Measurements from ENCODE around the gene TAS1R2. TPM values are rescaled to one million over a fixed set of nuclear protein-coding genes. Genes with fewer than 3 reads are reported as not detected.

TAS1R2 gene
- polyA plus RNA-seq, 1 of the 3 experiments (the other 2 are of a cell fraction): not detected

DNA sequence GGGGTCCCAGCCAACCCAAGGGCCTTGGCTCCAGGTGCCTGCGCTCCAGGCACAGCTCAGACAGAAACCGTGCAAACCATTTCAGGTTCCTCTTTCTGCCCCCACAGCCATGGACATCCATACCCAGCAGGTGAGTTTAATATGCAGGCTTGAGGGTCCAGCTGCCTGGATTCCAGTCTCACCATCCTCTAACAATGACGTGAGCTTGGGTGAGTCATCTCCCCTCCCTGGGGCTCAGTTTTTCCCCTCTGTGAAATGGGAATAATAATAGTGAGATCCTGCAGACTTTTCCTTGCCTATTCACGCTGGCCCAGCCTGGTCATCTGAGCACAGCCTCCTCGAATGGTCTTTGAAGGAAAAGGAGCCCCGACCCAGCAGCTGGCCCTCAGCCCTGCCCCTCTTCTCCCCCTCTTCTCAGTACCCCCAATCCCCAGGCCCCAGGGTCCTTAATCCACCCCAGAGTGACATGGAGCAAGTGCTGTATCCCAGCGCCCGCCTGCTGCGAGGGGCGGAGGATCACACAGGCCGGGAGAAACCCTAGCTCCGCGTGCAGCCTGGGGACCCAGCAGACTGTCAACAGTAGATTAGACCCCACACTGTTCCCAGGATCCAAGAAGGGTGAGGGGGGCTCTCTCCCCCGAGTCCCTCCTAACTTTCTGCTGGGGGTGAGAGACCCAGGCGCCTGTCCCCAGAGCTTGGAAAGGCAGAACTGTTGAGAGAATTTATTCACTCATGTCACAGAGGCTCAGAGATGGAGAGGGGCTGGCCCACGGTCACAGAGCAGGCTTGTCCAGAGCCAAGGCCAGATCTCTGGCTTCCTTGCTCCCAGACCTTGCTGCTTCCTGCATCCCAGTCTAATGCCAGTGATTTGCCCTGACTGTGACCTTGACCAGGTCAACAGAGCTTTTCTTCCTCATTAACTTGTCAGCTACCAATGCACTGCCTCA lies 49.2 kb downstream of the TAS1R2 start:
- no peaks in the 10 kb centered on the region for H3K27me3 ChIP-seq (ENCODE audit: insufficient read depth)
- H3K9me3 ChIP-seq: no peaks in the 10 kb centered on the region
- WGBS (ENCODE audit: low lambda C conversion rate): 29% methylated on average over 7 of the region's 16 CpGs
- no peak overlapping the region for H3K9ac ChIP-seq
- no peak overlapping the region for H3K27ac ChIP-seq (ENCODE audit: low read depth in 2 of 2, low read length in 1 of 2)
- ChIA-PET CTCF (interaction anchor here (1.0 to 3.4 kb wide), 6 partner anchors 9 to 212 kb away, joined by 4 to 28 read pairs (median 8); no protein-coding TSS in a partner anchor), POLR2A (no interaction called here)
- H3K4me2 ChIP-seq: no peak overlapping the region
- no peak overlapping the region for H3K4me3 ChIP-seq (ENCODE audit: low read depth in 2 of 2, low read length in 1 of 2)
- no peaks in the 10 kb centered on the region for H3K79me2 ChIP-seq (ENCODE audit: insufficient read depth)
- no peaks in the 10 kb centered on the region; a peak in 1 of 4 replicates for H3K4me1 ChIP-seq (ENCODE audit: control insufficient read depth in 1 of 2, insufficient read depth in 2 of 2, low read depth in 1 of 2, low read length in 1 of 2)
- H3K9me2 ChIP-seq: no peaks in the 10 kb centered on the region
- H2AFZ ChIP-seq (ENCODE audit: low read depth): no peak overlapping the region
- no peaks in the 10 kb centered on the region for H3F3A ChIP-seq (replicated peaks; ENCODE audit: insufficient read depth)
- TF ChIP-seq SIN3A (IDR thresholded peaks at IDR 0.05; ENCODE audit: borderline replicate concordance, low read depth, low read length): no peak
- TF ChIP-seq FOSL2 (IDR thresholded peaks at IDR 0.05; ENCODE audit: borderline replicate concordance, low read depth): no peak
- TF ChIP-seq NFIC (IDR thresholded peaks at IDR 0.05; ENCODE audit: borderline replicate concordance): no peak
- TF ChIP-seq, protein P1, sequence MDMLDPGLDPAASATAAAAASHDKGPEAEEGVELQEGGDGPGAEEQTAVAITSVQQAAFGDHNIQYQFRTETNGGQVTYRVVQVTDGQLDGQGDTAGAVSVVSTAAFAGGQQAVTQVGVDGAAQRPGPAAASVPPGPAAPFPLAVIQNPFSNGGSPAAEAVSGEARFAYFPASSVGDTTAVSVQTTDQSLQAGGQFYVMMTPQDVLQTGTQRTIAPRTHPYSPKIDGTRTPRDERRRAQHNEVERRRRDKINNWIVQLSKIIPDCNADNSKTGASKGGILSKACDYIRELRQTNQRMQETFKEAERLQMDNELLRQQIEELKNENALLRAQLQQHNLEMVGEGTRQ (IDR thresholded peaks at IDR 0.05; ENCODE audit: borderline replicate concordance, low read depth, low read length): no peak
- no peak for TF ChIP-seq RFX5 (IDR thresholded peaks at IDR 0.05; ENCODE audit: low read length)
- no peak for TF ChIP-seq FOXM1 (IDR thresholded peaks at IDR 0.05; ENCODE audit: low read depth)
- no peak for TF ChIP-seq MXI1 (IDR thresholded peaks at IDR 0.05; ENCODE audit: low read depth, low read length)
- TF ChIP-seq GATA2 (CRISPR knock-in tag; IDR thresholded peaks at IDR 0.05): no peak
- H4K20me1 ChIP-seq (ENCODE audit: insufficient read depth): no peaks in the 10 kb centered on the region
- DNase-seq: no peak
- H3K36me3 ChIP-seq (replicated peaks in 1 of 2; ENCODE audit: control insufficient read depth in 1 of 2, insufficient read depth in 2 of 2, low read length in 1 of 2): no peaks in the 10 kb centered on the region

DNA sequence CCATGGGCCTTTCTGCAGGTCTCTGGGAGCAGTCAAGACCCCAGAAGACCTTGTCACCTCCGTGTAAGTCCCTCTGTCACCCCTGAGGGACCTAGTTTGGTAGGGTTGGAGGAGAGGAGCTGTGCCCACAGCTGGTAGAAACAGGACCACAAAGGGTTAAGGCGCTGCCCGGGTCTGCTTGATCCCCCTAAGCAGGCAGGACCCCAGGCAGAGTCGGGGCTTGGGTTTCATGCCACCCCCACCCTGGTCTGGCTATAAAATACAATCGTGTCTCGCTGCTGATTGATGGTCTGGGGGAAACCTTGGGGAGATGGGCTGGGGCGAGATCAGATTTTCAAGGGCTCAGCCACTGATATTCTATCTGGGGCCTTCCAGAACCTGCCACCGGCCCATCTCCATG lies 50.9 kb downstream of the TAS1R2 start:
- no peaks in the 10 kb centered on the region for H3F3A ChIP-seq (replicated peaks; ENCODE audit: insufficient read depth)
- H3K36me3 ChIP-seq (replicated peaks in 1 of 2; ENCODE audit: control insufficient read depth in 1 of 2, insufficient read depth in 2 of 2, low read length in 1 of 2): no peaks in the 10 kb centered on the region
- no peak overlapping the region for H2AFZ ChIP-seq (ENCODE audit: low read depth)
- H4K20me1 ChIP-seq (ENCODE audit: insufficient read depth): no peaks in the 10 kb centered on the region
- H3K27me3 ChIP-seq (ENCODE audit: insufficient read depth): no peaks in the 10 kb centered on the region
- H3K9ac ChIP-seq: no peak overlapping the region
- no peak overlapping the region for H3K4me2 ChIP-seq
- CTCF ChIA-PET: interaction anchor here (1.0 to 1.6 kb wide), 4 partner anchors 13 to 538 kb away, joined by 3 to 8 read pairs (median 5); no protein-coding TSS in a partner anchor
- H3K27ac ChIP-seq (ENCODE audit: low read depth in 2 of 2, low read length in 1 of 2): no peak overlapping the region
- no peaks in the 10 kb centered on the region for H3K79me2 ChIP-seq (ENCODE audit: insufficient read depth)
- DNase-seq: no peak
- H3K9me3 ChIP-seq: no peaks in the 10 kb centered on the region
- TF ChIP-seq EZH2phosphoT487 (IDR thresholded peaks at IDR 0.05; ENCODE audit: borderline replicate concordance, low read depth) (no peak), EP300 (IDR thresholded peaks at IDR 0.05; ENCODE audit: borderline replicate concordance in 1 of 2, low read depth in 1 of 2, low read length in 1 of 2) (no peak), YY1 (IDR thresholded peaks at IDR 0.05; ENCODE audit: low read depth) (no peak), SMC3 (IDR thresholded peaks at IDR 0.05; ENCODE audit: low read depth, low read length) (no peak), NRF1 (IDR thresholded peaks at IDR 0.05; ENCODE audit: low read depth, low read length) (no peak), TEAD4 (IDR thresholded peaks at IDR 0.05; ENCODE audit: borderline replicate concordance, insufficient read depth) (no peak), NFIC (IDR thresholded peaks at IDR 0.05; ENCODE audit: borderline replicate concordance) (no peak), CHD2 (IDR thresholded peaks at IDR 0.05; ENCODE audit: low read length, partially characterized antibody) (no peak), TAF1 (IDR thresholded peaks at IDR 0.05; ENCODE audit: borderline replicate concordance, low read depth, low read length) (no peak), MXI1 (IDR thresholded peaks at IDR 0.05; ENCODE audit: low read depth, low read length) (no peak), RAD21 (IDR thresholded peaks at IDR 0.05; ENCODE audit: low read length) (no peak), FOSL2 (IDR thresholded peaks at IDR 0.05; ENCODE audit: borderline replicate concordance, low read depth) (no peak), GABPA (IDR thresholded peaks at IDR 0.05; ENCODE audit: low read depth) (no peak)
- TF ChIP-seq, protein P2, sequence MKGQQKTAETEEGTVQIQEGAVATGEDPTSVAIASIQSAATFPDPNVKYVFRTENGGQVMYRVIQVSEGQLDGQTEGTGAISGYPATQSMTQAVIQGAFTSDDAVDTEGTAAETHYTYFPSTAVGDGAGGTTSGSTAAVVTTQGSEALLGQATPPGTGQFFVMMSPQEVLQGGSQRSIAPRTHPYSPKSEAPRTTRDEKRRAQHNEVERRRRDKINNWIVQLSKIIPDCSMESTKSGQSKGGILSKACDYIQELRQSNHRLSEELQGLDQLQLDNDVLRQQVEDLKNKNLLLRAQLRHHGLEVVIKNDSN (IDR thresholded peaks at IDR 0.05; ENCODE audit: borderline replicate concordance, low read depth): no peak
- TF ChIP-seq, protein P1 (IDR thresholded peaks at IDR 0.05; ENCODE audit: borderline replicate concordance, low read depth, low read length): no peak
- TF ChIP-seq, protein P3, sequence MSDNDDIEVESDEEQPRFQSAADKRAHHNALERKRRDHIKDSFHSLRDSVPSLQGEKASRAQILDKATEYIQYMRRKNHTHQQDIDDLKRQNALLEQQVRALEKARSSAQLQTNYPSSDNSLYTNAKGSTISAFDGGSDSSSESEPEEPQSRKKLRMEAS (IDR thresholded peaks at IDR 0.05; ENCODE audit: low read depth): no peak
- TF ChIP-seq, protein P4, sequence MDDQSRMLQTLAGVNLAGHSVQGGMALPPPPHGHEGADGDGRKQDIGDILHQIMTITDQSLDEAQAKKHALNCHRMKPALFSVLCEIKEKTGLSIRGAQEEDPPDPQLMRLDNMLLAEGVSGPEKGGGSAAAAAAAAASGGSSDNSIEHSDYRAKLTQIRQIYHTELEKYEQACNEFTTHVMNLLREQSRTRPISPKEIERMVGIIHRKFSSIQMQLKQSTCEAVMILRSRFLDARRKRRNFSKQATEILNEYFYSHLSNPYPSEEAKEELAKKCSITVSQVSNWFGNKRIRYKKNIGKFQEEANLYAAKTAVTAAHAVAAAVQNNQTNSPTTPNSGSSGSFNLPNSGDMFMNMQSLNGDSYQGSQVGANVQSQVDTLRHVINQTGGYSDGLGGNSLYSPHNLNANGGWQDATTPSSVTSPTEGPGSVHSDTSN (IDR thresholded peaks at IDR 0.05): no peak
- H3K4me3 ChIP-seq (ENCODE audit: low read depth in 2 of 2, low read length in 1 of 2): no peak overlapping the region
- WGBS (ENCODE audit: low lambda C conversion rate): 20% methylated on average over 5 of the region's 8 CpGs
- no peaks in the 10 kb centered on the region; a peak in 1 of 4 replicates for H3K4me1 ChIP-seq (ENCODE audit: control insufficient read depth in 1 of 2, insufficient read depth in 2 of 2, low read depth in 1 of 2, low read length in 1 of 2)
- H3K9me2 ChIP-seq: no peaks in the 10 kb centered on the region
- POLR2A ChIA-PET: no interaction called here
